ENCODE data around the gene RPS29. TPM values are rescaled to one million over a fixed set of nuclear protein-coding genes. Genes with fewer than 3 reads are reported as not detected.

Gene RPS29
- total and polyA plus RNA-seq, 2 of the 13 experiments (the other 11 are each of a cell fraction or from before 2014, with no cell fraction given) = 4,303 to 8,215 TPM

- intact Hi-C loops (cut with micrococcal nuclease; ENCODE audit: unreplicated experiment) = no loop called here
- POLR2A ChIA-PET = no interaction called here
- H3K4me3 ChIP-seq (replicated peaks in 1 of 3; ENCODE audit: insufficient read depth in 1 of 3, low read depth in 2 of 3, low read length in 3 of 3) = no peak overlapping the region
- 0% methylated on average over 1 of the region's 2 CpGs for WGBS (ENCODE audit: low lambda C conversion rate)
- no peak for ATAC-seq
- no peaks in the 10 kb centered on the region; a peak in 1 of 5 replicates for H3K27me3 ChIP-seq (ENCODE audit: control insufficient read depth in 1 of 2, insufficient read depth in 2 of 2, low read length in 2 of 2)
- H3K36me3 ChIP-seq (replicated peaks in 1 of 2; ENCODE audit: control insufficient read depth in 1 of 2, insufficient read depth in 2 of 2, low read length in 2 of 2) = no peaks in the 10 kb centered on the region
- no peak overlapping the region for H2AFZ ChIP-seq (ENCODE audit: low read length)
- H3K9me3 ChIP-seq (ENCODE audit: low read length) = peaks cover 12% of the 10 kb centered on the region; the same call in 1 of the 2 replicates
- H3K27ac ChIP-seq (ENCODE audit: extremely low read length, insufficient read depth, low read length) = no peak overlapping the region
- no peak for FAIRE-seq
- no peak overlapping the region for H3K4me2 ChIP-seq (ENCODE audit: low read depth, low read length)
- H3K79me2 ChIP-seq (ENCODE audit: insufficient read depth, low read length) = no peaks in the 10 kb centered on the region
- TF ChIP-seq ZBTB43 (CRISPR knock-in tag; conservative IDR thresholded peaks at IDR 0.05) = no peak
- TF ChIP-seq SSRP1 (CRISPR knock-in tag; IDR thresholded peaks at IDR 0.05) = no peak
- TF ChIP-seq GTF3A (CRISPR knock-in tag; conservative IDR thresholded peaks at IDR 0.05) = no peak
- no peak for TF ChIP-seq TRIM22 (IDR thresholded peaks at IDR 0.05)
- TF ChIP-seq GTF2F1 (IDR thresholded peaks at IDR 0.05; ENCODE audit: low read length) = no peak
- no peak for TF ChIP-seq THAP7 (CRISPR knock-in tag; IDR thresholded peaks at IDR 0.05)
- no peak for TF ChIP-seq RELA (CRISPR knock-in tag; IDR thresholded peaks at IDR 0.05)
- TF ChIP-seq PCBP2 (optimal IDR thresholded peaks at IDR 0.05; ENCODE audit: low read depth, low read length, poor library complexity, severe bottlenecking) = no peak
- TF ChIP-seq ZNF180 (CRISPR knock-in tag; IDR thresholded peaks at IDR 0.05; ENCODE audit: borderline replicate concordance, low read depth) = no peak
- no peak for TF ChIP-seq ARNT2 (CRISPR knock-in tag; IDR thresholded peaks at IDR 0.05; ENCODE audit: low read depth)
- no peak for TF ChIP-seq THRA (CRISPR knock-in tag; IDR thresholded peaks at IDR 0.05; ENCODE audit: borderline replicate concordance)
- no peak for TF ChIP-seq XBP1 (CRISPR knock-in tag; IDR thresholded peaks at IDR 0.05)
- no peak for TF ChIP-seq ZBTB20 (CRISPR knock-in tag; IDR thresholded peaks at IDR 0.05; ENCODE audit: borderline replicate concordance, low read depth)
- no peak for TF ChIP-seq TIGD3 (CRISPR knock-in tag; IDR thresholded peaks at IDR 0.05; ENCODE audit: borderline replicate concordance)
- no peak for TF ChIP-seq ZNF24 (IDR thresholded peaks at IDR 0.05)
- no peak for TF ChIP-seq ATF3 (CRISPR knock-in tag; IDR thresholded peaks at IDR 0.05)
- H3K9ac ChIP-seq (ENCODE audit: insufficient read depth, low read depth, low read length) = no peak overlapping the region
- in situ Hi-C loops (cut with HindIII; ENCODE audit: extremely low pct_ligation_motif_present, low pct_unique_long_range_greater_than_20kb) = no loop called here
- H3K4me1 ChIP-seq (ENCODE audit: insufficient read depth, low read length) = no peaks in the 10 kb centered on the region
- no peak for DNase-seq (ENCODE audit: low spot score)
- CTCF ChIA-PET (ENCODE audit: low intra/inter-chr PET ratio, low total read pairs) = no interaction called here
- BruUV-seq (replicated peaks) = no TSS peak
- no peaks in the 10 kb centered on the region for H4K20me1 ChIP-seq (ENCODE audit: insufficient read depth, low read length)
These were observed 45.1 kb downstream of the RPS29 start for GRCh38 chr14:49541049-49541448.
